ENCODE data around the gene MID2.

The MID2 gene

DNA sequence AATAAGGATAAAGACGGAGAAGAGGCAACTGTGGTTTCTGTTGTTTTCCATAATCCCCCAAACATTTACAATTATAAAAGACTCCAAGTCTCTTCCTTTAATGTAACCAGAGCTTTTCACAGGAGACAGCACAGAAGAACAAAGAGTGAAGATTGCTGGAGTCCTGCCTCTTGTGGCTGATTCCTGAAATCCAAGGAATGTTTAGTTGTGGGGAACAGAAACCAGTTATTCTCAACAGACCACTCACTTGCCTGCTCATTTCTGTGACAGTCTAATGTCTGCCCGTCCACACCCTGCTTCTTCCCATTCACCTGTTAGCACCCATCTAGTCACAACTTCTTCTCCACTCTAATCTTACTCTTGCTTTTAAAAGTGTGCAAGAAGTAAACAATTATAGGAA is 144.4 kb downstream of the MID2 start:
- DNase-seq: no peak

DNA sequence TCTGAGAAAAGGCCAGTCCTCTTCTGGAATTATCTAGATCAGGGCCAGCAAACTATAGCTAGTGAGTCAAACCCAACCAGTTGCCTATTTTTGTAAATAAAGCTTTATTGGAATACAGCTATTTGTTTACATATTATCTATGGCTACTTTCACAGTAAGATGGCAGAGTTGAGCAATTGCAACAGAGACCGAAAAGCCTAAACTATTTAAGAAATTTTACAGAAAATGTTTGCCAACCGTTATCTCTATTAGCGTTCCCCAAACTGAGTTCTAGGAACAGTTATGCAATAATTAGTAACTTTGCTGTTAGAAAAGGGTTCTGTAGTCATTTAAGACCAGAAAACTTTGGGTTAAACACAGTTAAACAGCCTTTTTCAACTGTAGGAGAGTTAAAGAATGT is 146.0 kb downstream of the MID2 start:
- DNase-seq: peak; percentile 6

Measured in OCI-M1 (cell line).